SU-DHL-6 (cell line): ENCODE measurements around the gene DGLUCY.
"Not testable (repeated sequence)": the region's sequence is repeated elsewhere in the genome, so short reads cannot be mapped to it uniquely, and the experiment has no call there.

Experiments
- CTCF ChIP-seq: fragments of 200-600 bp; sonication (generic); IDR thresholded peaks from one replicate; pipeline ENCODE4 v1.5.1; 2017; ENCODE audit warnings: antibody characterized with exemption, mild to moderate bottlenecking, low read length, moderate library complexity; ENCODE audit not compliant: insufficient read depth, poor library complexity, severe bottlenecking
- EZH2phosphoT487 ChIP-seq: fragments of 200-600 bp; sonication (generic), shearing (Covaris generic); conservative IDR thresholded peaks from 2 replicates; pipeline ENCODE4 v1.6.1; 2018; ENCODE audit warnings: mild to moderate bottlenecking, antibody characterized with exemption, low read length, moderate library complexity, mixed read lengths

- not testable (repeated sequence) for TF ChIP-seq CTCF, EZH2phosphoT487
Measured at GRCh38 chr14:91156142-91156666, 42.3 kb downstream of the DGLUCY start.
